ENCODE data around the gene AKT3.

Gene AKT3

DNA sequence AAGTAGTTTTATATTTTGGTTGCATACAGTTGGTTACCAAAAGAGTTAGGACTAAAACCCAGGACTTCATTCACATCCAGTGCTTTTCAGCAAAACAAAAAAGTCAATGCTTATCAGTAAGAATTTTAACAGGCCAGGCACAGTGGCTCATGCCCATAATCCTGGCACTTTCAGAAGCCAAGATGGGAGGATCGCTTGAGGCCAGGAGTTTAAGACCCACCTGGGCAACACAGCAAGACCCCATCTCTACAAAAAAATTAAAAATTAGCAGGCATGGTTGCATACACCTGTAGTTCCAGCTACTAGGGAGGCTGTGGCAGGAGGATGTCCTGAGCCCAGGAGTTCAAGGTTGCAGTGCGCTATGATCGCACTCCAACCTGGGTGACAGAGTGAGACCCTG lies 47.3 kb downstream of the AKT3 start:
- H3K27me3 ChIP-seq (replicated peaks; ENCODE audit: control insufficient read depth, insufficient read depth, low read length), result no peaks in the 10 kb centered on the region
- H3K36me3 ChIP-seq (ENCODE audit: control insufficient read depth, insufficient read depth, low read length, severe bottlenecking), result no peaks in the 10 kb centered on the region
- H3K9me3 ChIP-seq (ENCODE audit: control insufficient read depth, low read length), result no peaks in the 10 kb centered on the region
- no peak overlapping the region for H3K4me3 ChIP-seq (ENCODE audit: low read length)
- no peak overlapping the region for H3K9ac ChIP-seq (ENCODE audit: low read length)
- peaks cover 29% of the 10 kb centered on the region for H3K4me1 ChIP-seq (ENCODE audit: control insufficient read depth, insufficient read depth, low read length)
- DNase-seq (ENCODE audit: low read depth), result no peak

DNA sequence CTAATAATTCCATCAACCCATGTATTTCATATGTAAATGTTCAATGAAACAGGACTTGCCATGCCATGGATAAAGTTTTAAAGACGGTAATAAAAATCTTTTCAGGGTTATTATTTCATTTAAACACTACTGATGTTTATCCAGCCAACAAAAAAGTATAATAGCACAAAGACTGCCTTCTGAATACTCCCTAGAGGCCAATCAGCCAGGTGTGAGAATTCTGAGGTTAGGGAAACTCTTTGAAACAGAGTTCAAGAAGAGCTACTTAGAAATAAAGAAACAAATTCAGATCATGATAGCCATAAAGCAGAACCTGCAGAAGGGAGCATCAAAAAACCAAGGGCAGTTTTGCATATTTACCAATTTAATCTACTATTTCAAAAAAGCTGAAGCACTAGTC lies 48.7 kb downstream of the AKT3 start:
- Histone ChIP-seq H3K4me1 (ENCODE audit: control insufficient read depth, insufficient read depth, low read length) (peaks cover 29% of the 10 kb centered on the region), H3K9me3 (ENCODE audit: control insufficient read depth, low read length) (no peaks in the 10 kb centered on the region), H3K4me3 (ENCODE audit: low read length) (no peak overlapping the region), H3K36me3 (ENCODE audit: control insufficient read depth, insufficient read depth, low read length, severe bottlenecking) (no peaks in the 10 kb centered on the region), H3K9ac (ENCODE audit: low read length) (no peak overlapping the region), H3K27me3 (replicated peaks; ENCODE audit: control insufficient read depth, insufficient read depth, low read length) (no peaks in the 10 kb centered on the region)
- no peak for DNase-seq (ENCODE audit: low read depth)

DNA sequence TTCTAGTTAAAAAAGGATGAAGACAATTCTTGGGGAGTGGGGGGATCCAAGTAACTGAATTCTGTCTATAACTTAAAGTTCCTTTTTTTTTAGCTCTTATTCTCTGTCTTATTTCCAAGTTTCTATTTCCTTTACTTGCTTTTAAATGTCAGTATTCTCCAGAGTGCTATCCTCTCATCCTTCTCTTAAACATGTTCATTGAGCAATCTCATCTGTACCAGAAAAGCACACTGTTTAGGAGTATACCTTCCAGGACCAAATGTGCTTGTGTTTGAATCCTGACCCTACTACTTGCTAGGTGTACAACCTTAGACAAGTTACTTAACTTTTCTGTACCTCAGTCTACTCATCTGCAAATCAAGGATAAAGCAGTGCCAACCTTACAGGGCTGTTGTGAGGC lies 50.1 kb downstream of the AKT3 start:
- peak; percentile 29 for DNase-seq (ENCODE audit: low read depth)
- peaks cover 29% of the 10 kb centered on the region for H3K4me1 ChIP-seq (ENCODE audit: control insufficient read depth, insufficient read depth, low read length)
- no peaks in the 10 kb centered on the region for H3K36me3 ChIP-seq (ENCODE audit: control insufficient read depth, insufficient read depth, low read length, severe bottlenecking)
- H3K9ac ChIP-seq (ENCODE audit: low read length), result no peak overlapping the region
- H3K4me3 ChIP-seq (ENCODE audit: low read length), result no peak overlapping the region
- no peaks in the 10 kb centered on the region for H3K27me3 ChIP-seq (replicated peaks; ENCODE audit: control insufficient read depth, insufficient read depth, low read length)
- H3K9me3 ChIP-seq (ENCODE audit: control insufficient read depth, low read length), result no peaks in the 10 kb centered on the region

DNA sequence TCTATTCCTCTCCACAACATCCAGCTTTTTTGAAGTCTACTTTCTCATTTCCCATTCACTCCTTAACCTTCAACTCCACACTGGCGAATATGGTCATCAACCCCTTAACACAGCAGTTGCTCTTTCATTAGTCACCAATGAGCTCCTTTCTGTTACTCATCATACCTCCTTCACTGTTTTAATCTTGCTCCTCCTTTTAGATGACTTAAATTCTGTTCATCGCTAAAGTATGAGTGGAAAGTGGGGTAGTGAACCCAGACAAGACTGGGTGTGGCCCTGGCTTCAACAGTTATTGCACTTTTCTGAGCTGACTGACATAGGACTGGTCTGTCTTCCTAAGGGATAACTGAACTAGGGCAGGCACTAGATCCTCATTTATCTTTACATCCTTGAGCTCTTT lies 51.3 kb downstream of the AKT3 start:
- DNase-seq (ENCODE audit: low read depth), result peak; percentile 66
- H3K4me1 ChIP-seq (ENCODE audit: control insufficient read depth, insufficient read depth, low read length), result peaks cover 29% of the 10 kb centered on the region
- no peaks in the 10 kb centered on the region for H3K9me3 ChIP-seq (ENCODE audit: control insufficient read depth, low read length)
- no peaks in the 10 kb centered on the region for H3K36me3 ChIP-seq (ENCODE audit: control insufficient read depth, insufficient read depth, low read length, severe bottlenecking)
- H3K27me3 ChIP-seq (replicated peaks; ENCODE audit: control insufficient read depth, insufficient read depth, low read length), result no peaks in the 10 kb centered on the region
- H3K9ac ChIP-seq (ENCODE audit: low read length), result no peak overlapping the region
- H3K4me3 ChIP-seq (ENCODE audit: low read length), result no peak overlapping the region

DNA sequence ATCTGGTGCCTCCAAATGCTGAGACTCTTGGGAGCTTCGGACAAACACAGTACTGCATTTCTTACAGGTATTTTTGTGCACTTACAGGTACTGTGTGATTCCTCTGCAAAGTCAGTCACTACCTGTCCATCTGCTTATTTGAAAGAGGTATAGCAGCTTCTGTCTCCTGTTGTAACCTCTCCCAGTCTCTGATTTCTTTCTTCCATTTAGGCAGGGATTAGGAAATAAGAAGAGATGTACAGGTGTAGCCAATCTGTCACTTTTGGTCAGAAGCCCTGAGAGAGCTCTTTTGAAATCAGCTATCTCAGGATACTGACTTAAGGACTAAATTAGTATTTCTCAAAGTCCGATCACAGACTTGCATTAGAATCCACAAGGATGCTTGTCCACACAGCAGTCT lies 54.0 kb downstream of the AKT3 start:
- Histone ChIP-seq H3K27me3 (replicated peaks; ENCODE audit: control insufficient read depth, insufficient read depth, low read length) (no peaks in the 10 kb centered on the region), H3K4me3 (ENCODE audit: low read length) (no peak overlapping the region), H3K4me1 (ENCODE audit: control insufficient read depth, insufficient read depth, low read length) (peaks cover 39% of the 10 kb centered on the region), H3K36me3 (ENCODE audit: control insufficient read depth, insufficient read depth, low read length, severe bottlenecking) (no peaks in the 10 kb centered on the region), H3K9me3 (ENCODE audit: control insufficient read depth, low read length) (no peaks in the 10 kb centered on the region), H3K9ac (ENCODE audit: low read length) (no peak overlapping the region)
- DNase-seq (ENCODE audit: low read depth), result no peak

DNA sequence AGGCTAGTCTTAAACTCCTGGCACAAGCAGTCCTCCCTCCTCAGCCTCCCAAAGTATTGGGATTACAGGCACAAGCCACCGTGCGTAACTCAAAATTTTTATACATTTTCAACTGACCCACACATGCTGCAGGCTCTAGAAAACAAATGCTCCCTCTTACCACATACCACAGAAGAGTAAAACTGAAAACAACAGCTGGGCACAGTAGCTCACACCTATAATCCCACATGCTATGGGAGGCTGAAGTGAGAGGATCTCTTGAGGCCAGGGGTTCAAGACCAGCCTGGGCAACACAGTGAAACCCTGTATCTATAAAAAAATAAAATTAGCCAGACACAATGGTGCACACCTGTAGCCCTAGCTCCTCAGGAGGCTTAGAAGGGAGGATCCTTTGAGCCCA lies 56.7 kb downstream of the AKT3 start:
- Histone ChIP-seq H3K9me3 (ENCODE audit: control insufficient read depth, low read length) (no peaks in the 10 kb centered on the region), H3K27me3 (replicated peaks; ENCODE audit: control insufficient read depth, insufficient read depth, low read length) (no peaks in the 10 kb centered on the region), H3K4me1 (ENCODE audit: control insufficient read depth, insufficient read depth, low read length) (peaks cover 27% of the 10 kb centered on the region), H3K36me3 (ENCODE audit: control insufficient read depth, insufficient read depth, low read length, severe bottlenecking) (no peaks in the 10 kb centered on the region), H3K4me3 (ENCODE audit: low read length) (no peak overlapping the region), H3K9ac (ENCODE audit: low read length) (no peak overlapping the region)
- DNase-seq (ENCODE audit: low read depth), result no peak

DNA sequence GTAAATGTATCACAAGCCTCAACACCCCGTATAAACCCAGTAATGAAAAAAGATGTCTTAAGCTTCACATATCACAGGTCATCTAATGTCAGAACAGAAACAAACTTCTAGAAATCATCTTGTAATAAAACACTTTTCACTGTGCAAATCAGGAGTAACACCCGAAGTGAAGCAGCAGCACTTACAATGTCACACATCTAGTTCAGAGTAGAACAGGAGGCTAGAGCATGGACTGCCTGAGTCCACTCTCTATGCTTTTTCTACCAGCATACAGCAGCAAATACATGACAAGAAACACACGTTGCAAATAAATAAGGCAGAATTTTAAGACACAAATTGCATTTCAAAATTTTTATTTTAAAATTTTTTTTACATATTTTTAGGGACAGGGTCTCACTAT lies 57.2 kb downstream of the AKT3 start:
- H3K4me1 ChIP-seq (ENCODE audit: control insufficient read depth, insufficient read depth, low read length), result peaks cover 27% of the 10 kb centered on the region
- no peaks in the 10 kb centered on the region for H3K36me3 ChIP-seq (ENCODE audit: control insufficient read depth, insufficient read depth, low read length, severe bottlenecking)
- no peaks in the 10 kb centered on the region for H3K27me3 ChIP-seq (replicated peaks; ENCODE audit: control insufficient read depth, insufficient read depth, low read length)
- H3K9me3 ChIP-seq (ENCODE audit: control insufficient read depth, low read length), result no peaks in the 10 kb centered on the region
- H3K9ac ChIP-seq (ENCODE audit: low read length), result no peak overlapping the region
- no peak for DNase-seq (ENCODE audit: low read depth)
- H3K4me3 ChIP-seq (ENCODE audit: low read length), result no peak overlapping the region

DNA sequence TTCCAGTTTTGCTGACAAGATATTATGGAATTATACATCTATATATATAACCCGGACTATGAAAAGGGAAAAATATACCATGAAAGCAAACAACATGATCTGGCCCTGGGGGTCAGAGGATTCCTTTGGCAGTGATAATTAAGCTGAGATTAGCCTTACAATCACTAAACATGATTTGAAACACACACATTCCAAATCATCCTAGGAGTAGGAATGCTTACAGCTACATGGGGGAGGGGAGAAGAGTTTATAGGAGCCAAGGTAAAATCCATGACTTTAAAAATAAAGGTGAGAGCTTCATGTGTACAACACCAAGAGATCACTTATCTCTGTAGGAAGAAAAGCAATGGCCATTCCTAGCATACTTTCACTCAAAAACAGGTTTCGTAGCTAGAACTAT lies 57.6 kb downstream of the AKT3 start:
- Histone ChIP-seq H3K4me3 (ENCODE audit: low read length) (no peak overlapping the region), H3K27me3 (replicated peaks; ENCODE audit: control insufficient read depth, insufficient read depth, low read length) (no peaks in the 10 kb centered on the region), H3K4me1 (ENCODE audit: control insufficient read depth, insufficient read depth, low read length) (peaks cover 27% of the 10 kb centered on the region), H3K9ac (ENCODE audit: low read length) (no peak overlapping the region), H3K36me3 (ENCODE audit: control insufficient read depth, insufficient read depth, low read length, severe bottlenecking) (no peaks in the 10 kb centered on the region), H3K9me3 (ENCODE audit: control insufficient read depth, low read length) (no peaks in the 10 kb centered on the region)
- DNase-seq (ENCODE audit: low read depth), result no peak

DNA sequence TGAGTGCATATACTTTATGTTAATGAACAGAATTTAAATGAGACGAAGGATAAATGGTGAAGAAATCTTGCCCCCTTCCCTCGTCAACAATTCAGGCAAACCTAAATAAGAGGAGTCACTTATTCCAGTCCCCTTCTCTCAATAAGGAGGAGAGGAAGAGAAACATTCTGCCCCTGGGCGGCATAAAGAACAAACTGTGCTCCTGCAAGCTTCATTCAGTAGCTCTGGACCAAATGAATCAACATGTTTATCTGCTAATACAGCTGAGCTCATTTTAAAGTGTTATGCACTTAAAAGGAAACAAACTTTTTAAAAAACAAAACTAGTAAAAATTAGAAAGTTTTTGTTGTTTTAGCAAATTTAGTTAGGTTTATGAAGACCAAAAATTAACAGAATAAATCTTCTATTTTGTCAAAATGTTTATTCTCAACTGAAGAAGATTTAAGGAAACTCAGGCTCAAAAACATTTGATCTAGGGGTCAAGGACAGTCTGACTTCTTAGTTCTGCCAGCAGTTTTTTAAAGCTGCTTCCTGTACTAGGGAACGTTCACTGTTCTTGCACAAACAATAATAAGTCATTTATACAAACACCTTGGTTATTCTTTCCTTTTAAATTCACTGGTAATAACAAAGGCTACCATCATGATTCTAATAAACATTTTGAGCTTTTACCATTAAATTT lies 58.3 kb downstream of the AKT3 start:
- Histone ChIP-seq H3K4me3 (ENCODE audit: low read length) (peak overlapping the region; percentile 5), H3K27me3 (replicated peaks; ENCODE audit: control insufficient read depth, insufficient read depth, low read length) (no peaks in the 10 kb centered on the region), H3K9ac (ENCODE audit: low read length) (peak overlapping the region; percentile 31), H3K4me1 (ENCODE audit: control insufficient read depth, insufficient read depth, low read length) (peaks cover 27% of the 10 kb centered on the region), H3K9me3 (ENCODE audit: control insufficient read depth, low read length) (no peaks in the 10 kb centered on the region), H3K36me3 (ENCODE audit: control insufficient read depth, insufficient read depth, low read length, severe bottlenecking) (no peaks in the 10 kb centered on the region)
- peak; percentile 8 for DNase-seq (ENCODE audit: low read depth)

DNA sequence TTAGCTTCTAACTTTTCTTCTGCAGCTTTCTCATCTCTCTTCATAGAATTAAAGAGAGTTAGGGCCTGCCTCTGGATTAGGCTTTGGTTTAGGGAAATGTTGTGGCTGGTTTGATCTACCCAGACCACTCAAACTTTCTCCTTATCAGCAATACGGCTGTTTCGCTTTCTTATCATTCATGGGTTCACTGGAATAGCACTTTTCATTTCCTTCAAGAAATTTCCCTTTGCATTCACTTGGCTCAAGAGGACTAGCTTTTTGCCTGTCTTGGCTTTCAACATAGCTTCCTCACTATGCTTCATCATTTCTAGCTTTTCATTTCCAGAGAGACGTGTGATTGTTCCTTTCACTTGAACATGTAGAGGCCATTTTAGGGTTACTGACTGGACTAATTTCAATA lies 59.6 kb downstream of the AKT3 start:
- Histone ChIP-seq H3K9ac (ENCODE audit: low read length) (no peak overlapping the region), H3K4me1 (ENCODE audit: control insufficient read depth, insufficient read depth, low read length) (peaks cover 27% of the 10 kb centered on the region), H3K36me3 (ENCODE audit: control insufficient read depth, insufficient read depth, low read length, severe bottlenecking) (no peaks in the 10 kb centered on the region), H3K4me3 (ENCODE audit: low read length) (no peak overlapping the region), H3K9me3 (ENCODE audit: control insufficient read depth, low read length) (no peaks in the 10 kb centered on the region), H3K27me3 (replicated peaks; ENCODE audit: control insufficient read depth, insufficient read depth, low read length) (no peaks in the 10 kb centered on the region)
- DNase-seq (ENCODE audit: low read depth), result no peak

DNA sequence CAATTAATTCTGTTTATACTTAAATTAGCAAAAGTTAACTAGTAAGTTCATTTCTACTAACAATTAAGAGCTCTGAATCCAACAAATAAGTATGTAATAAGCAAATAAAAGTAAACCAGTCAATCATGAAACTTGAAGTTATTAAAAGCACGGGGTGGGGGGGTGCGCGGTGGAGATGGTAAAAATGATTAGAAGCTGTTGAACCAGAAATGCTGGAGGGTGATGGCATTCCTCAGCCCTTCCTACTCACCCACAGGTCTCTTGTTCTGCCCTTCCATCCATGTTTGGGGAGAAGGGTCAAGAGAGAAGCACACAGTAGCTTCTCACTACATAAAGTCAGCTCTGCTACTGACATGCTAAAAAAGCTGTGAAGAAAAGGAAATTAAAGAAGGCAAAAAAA lies 63.5 kb downstream of the AKT3 start:
- DNase-seq (ENCODE audit: low read depth), result no peak
- no peaks in the 10 kb centered on the region for H3K27me3 ChIP-seq (replicated peaks; ENCODE audit: control insufficient read depth, insufficient read depth, low read length)
- no peak overlapping the region for H3K4me3 ChIP-seq (ENCODE audit: low read length)
- peaks cover 13% of the 10 kb centered on the region for H3K4me1 ChIP-seq (ENCODE audit: control insufficient read depth, insufficient read depth, low read length)
- no peaks in the 10 kb centered on the region for H3K9me3 ChIP-seq (ENCODE audit: control insufficient read depth, low read length)
- no peak overlapping the region for H3K9ac ChIP-seq (ENCODE audit: low read length)
- no peaks in the 10 kb centered on the region for H3K36me3 ChIP-seq (ENCODE audit: control insufficient read depth, insufficient read depth, low read length, severe bottlenecking)

DNA sequence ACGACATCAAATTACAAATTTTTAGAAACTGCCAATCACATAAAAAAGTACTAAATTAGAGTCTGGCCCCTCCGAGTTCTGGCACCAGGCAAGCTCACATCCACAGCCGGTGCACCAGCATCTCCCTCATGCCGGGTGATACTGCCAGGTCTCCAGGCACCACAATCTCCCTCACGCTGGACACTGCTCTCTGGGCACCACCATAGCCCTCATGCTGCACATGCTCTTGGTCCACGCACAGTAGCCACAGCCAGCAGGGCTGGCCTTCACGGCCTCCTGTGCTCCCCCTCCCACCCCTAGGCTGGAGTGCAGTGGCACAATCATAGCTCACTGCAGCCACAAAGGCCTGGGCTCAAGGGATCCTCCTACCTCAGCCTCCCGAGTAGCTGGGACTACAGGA lies 65.5 kb downstream of the AKT3 start:
- Histone ChIP-seq H3K9ac (ENCODE audit: low read length) (no peak overlapping the region), H3K27me3 (replicated peaks; ENCODE audit: control insufficient read depth, insufficient read depth, low read length) (no peaks in the 10 kb centered on the region), H3K36me3 (ENCODE audit: control insufficient read depth, insufficient read depth, low read length, severe bottlenecking) (no peaks in the 10 kb centered on the region), H3K9me3 (ENCODE audit: control insufficient read depth, low read length) (no peaks in the 10 kb centered on the region), H3K4me1 (ENCODE audit: control insufficient read depth, insufficient read depth, low read length) (no peaks in the 10 kb centered on the region), H3K4me3 (ENCODE audit: low read length) (no peak overlapping the region)
- no peak for DNase-seq (ENCODE audit: low read depth)
